Gastroesophageal sphincter (tissue), 4 donors: ENCODE measurements around the gene TMEM86A. TPM values are rescaled to one million over a fixed set of nuclear protein-coding genes. Genes with fewer than 3 reads are reported as not detected.

Experiments used
- ATAC-seq: fragments of 150-250 bp; one replicate; pipeline ENCODE4 v1.9.1; 2016; ENCODE audit warnings: mild to moderate bottlenecking, moderate library complexity
- H3K27ac ChIP-seq, 4 donors: fragments of 200-600 bp; sonication (generic) in 3 of 4; 1 replicate in 3 of 4; 2 replicates in 1 of 4; pipeline ENCODE4 v1.5.1; 2016 to 2019
- H3K27me3 ChIP-seq: fragments of 200-600 bp; sonication (generic); one replicate; pipeline ENCODE4 v1.5.1; 2019
- H3K36me3 ChIP-seq, 2 donors: fragments of 200-600 bp; sonication (generic); one replicate each; pipeline ENCODE4 v1.5.1; 2019; ENCODE audit warnings: control low read depth in 1 of 2
- H3K4me1 ChIP-seq, 3 donors: fragments of 200-600 bp; sonication (generic); 1 replicate in 2 of 3; 2 replicates in 1 of 3; pipeline ENCODE4 v1.5.1; 2016 to 2019; ENCODE audit warnings: control low read depth in 2 of 3
- H3K4me3 ChIP-seq, 2 donors: fragments of 200-600 bp; sonication (generic); one replicate each; pipeline ENCODE4 v1.5.1; 2019; ENCODE audit warnings: mild to moderate bottlenecking in 1 of 2, moderate library complexity in 1 of 2
- H3K9me3 ChIP-seq, 3 donors: fragments of 200-600 bp; sonication (generic); one replicate each; pipeline ENCODE4 v1.5.1; 2017 to 2019; ENCODE audit warnings: control low read depth in 2 of 3
- EP300 ChIP-seq: sonication (generic); formaldehyde crosslinking; IDR thresholded peaks from one replicate; pipeline ENCODE4 v1.6.1; 2017; ENCODE audit warnings: antibody characterized with exemption, mild to moderate bottlenecking
- POLR2A ChIP-seq, 2 donors: fragments of 450-650 bp; IDR thresholded peaks; one replicate each; pipeline ENCODE4 v1.6.1; 2017; ENCODE audit warnings: antibody characterized with exemption in 2 of 2, mild to moderate bottlenecking in 2 of 2, moderate library complexity in 1 of 2
- POLR2AphosphoS5 ChIP-seq: sonication (generic); formaldehyde crosslinking; IDR thresholded peaks from one replicate; pipeline ENCODE4 v1.6.1; 2017; ENCODE audit warnings: antibody characterized with exemption
- WGBS, 2 donors: methylation state at CpG; one replicate each; pipeline ENCODE4 v1.1.5; 2018; ENCODE audit warnings: low coverage in 1 of 2; 5-methylcytosine and 5-hydroxymethylcytosine counted together
- total RNA-seq, 4 donors: library from RNA; depleted of rRNA; stranded (reverse); fragments of >200 nt; gene quantifications; one replicate each; pipeline ENCODE4 v1.1.0, GENCODE V29; 2016
- TF ChIP-seq, protein P1 (sequence below), 4 experiments: fragments of 200-600 bp in 2 of 4; fragments of 450-650 bp in 2 of 4; sonication (generic) in 1 of 4; IDR thresholded peaks; one replicate each; pipeline ENCODE4 v1.5.1; 2017 to 2019; ENCODE audit warnings: antibody characterized with exemption in 4 of 4, mild to moderate bottlenecking in 2 of 4, moderate library complexity in 2 of 4

Gene TMEM86A
- total RNA-seq, 4 donors from 2014 or later = 2.6 to 5.5 (median 3.1) TPM

DNA sequence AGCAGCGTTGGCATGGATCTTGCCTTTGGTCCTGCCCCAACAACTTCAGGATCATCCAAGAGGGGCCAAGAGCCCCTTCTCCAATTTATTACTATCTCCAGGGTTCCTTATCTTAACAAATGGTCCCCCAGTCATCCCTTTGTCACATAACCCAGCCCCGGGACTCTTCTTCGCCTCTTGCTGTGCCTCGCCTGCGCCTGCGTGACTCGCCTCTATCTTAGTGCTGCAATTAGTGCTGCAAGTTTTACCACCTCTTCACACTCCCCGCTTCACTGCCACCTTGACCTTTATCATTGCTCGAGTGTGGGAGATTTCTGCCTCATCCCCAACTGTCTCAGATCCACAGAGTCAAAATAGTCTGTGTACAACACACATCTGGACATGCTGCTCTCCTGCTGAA lies 31.4 kb downstream of the TMEM86A start:
- WGBS, 2 donors = 84 to 86% methylated on average over 7 to 8 of the region's 9 CpGs

DNA sequence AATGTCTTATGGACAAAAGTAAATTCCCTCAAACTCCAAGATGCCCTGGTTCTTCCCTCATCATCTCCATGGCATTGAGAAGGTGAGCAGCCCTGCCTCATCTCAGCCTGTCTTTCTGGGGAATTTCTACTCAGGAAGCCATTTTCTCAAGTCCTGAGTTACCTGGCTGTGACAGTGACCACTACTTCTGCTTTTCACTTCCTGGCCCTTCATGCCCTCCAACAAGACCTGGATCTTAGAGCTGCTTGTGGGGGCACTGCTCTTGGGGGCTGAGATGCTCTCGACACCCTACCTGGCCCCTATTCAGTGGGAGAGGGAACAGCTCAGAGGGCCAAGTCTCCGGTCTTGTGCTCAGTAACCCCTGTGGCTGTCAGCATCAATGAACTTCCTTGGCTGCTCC lies 32.9 kb downstream of the TMEM86A start:
- WGBS, 2 donors = 90% methylated on average over 2 of the region's 2 CpGs; no CpG with 5 or more reads in 1 of the 2 donors
- Histone ChIP-seq H3K27ac (no peak overlapping the region), H3K9me3 (no peaks in the 10 kb centered on the region), H3K36me3 (no peaks in the 10 kb centered on the region), H3K27me3 (peaks cover 5% of the 10 kb centered on the region), H3K4me3 (no peak overlapping the region), H3K4me1 (no peaks in the 10 kb centered on the region)
- TF ChIP-seq, protein P1, sequence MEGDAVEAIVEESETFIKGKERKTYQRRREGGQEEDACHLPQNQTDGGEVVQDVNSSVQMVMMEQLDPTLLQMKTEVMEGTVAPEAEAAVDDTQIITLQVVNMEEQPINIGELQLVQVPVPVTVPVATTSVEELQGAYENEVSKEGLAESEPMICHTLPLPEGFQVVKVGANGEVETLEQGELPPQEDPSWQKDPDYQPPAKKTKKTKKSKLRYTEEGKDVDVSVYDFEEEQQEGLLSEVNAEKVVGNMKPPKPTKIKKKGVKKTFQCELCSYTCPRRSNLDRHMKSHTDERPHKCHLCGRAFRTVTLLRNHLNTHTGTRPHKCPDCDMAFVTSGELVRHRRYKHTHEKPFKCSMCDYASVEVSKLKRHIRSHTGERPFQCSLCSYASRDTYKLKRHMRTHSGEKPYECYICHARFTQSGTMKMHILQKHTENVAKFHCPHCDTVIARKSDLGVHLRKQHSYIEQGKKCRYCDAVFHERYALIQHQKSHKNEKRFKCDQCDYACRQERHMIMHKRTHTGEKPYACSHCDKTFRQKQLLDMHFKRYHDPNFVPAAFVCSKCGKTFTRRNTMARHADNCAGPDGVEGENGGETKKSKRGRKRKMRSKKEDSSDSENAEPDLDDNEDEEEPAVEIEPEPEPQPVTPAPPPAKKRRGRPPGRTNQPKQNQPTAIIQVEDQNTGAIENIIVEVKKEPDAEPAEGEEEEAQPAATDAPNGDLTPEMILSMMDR (IDR thresholded peaks at IDR 0.05) = no peak
- no peak for TF ChIP-seq EP300
- no peak for TF ChIP-seq POLR2A (IDR thresholded peaks at IDR 0.05)
- no peak for ATAC-seq

More for the DNA sequence above, 31.4 kb downstream of the TMEM86A start:
- Histone ChIP-seq H3K27ac (no peak overlapping the region), H3K4me1 (no peaks in the 10 kb centered on the region), H3K27me3 (no peaks in the 10 kb centered on the region), H3K4me3 (no peak overlapping the region), H3K36me3 (no peaks in the 10 kb centered on the region), H3K9me3 (no peaks in the 10 kb centered on the region)
- ATAC-seq = no peak
- TF ChIP-seq POLR2A (IDR thresholded peaks at IDR 0.05) (no peak), EP300 (no peak), POLR2AphosphoS5 (no peak)
- TF ChIP-seq, protein P1 (IDR thresholded peaks at IDR 0.05) = no peak

DNA sequence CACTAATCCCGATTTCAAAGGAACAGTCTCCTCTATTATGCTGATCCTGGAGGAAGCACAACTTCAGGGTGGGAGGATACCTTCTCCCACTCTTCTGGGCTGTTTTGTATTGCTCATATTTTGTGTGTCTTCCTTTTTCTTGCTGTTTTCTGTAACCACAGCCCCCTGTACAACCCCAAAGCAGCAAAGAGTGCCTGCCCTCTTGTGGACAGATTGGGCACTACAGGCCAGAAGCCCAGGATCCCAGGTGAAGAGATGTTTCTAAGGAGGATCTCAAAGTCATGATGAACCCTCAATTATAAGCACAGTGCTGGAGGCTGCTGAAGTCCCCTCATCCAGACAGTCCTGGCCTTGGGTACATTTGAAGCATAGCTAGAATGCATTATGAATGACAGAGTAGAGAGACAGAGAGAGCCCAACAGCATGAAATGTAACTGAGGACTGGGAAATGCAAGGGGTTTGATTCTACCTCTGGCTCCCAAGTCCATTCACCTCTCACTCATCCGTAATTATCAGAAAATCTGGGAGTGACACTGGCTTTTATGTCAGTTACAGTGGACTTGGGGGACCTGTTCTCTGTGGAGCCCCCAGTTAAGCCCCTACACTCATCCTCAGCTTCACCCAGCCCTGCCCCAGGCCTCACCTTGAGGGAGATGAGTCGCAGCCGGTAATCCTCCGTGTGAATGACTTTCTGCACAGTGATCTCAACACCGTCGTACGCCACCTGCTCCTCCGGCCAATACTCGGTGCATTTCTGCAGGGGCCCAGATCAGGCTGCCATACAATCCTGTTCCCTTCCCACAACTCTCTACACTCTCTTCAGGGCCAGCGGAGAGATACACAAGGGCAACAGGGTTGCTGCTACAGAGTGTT lies 33.6 kb downstream of the TMEM86A start:
- 21 to 83% methylated on average over 2 to 5 of the region's 11 CpGs for WGBS, 2 donors
- no peaks in the 10 kb centered on the region for H3K36me3 ChIP-seq
- no peaks in the 10 kb centered on the region for H3K4me1 ChIP-seq
- peak; percentile 46 for ATAC-seq
- peaks cover 12% of the 10 kb centered on the region for H3K27me3 ChIP-seq
- H3K9me3 ChIP-seq = no peaks in the 10 kb centered on the region
- no peak overlapping the region for H3K27ac ChIP-seq
- TF ChIP-seq POLR2A (IDR thresholded peaks at IDR 0.05) (no peak), POLR2AphosphoS5 (no peak), EP300 (no peak)
- TF ChIP-seq, protein P1 (IDR thresholded peaks at IDR 0.05) = peak; percentile 86 to 97 (median 92)
- H3K4me3 ChIP-seq = no peak overlapping the region

DNA sequence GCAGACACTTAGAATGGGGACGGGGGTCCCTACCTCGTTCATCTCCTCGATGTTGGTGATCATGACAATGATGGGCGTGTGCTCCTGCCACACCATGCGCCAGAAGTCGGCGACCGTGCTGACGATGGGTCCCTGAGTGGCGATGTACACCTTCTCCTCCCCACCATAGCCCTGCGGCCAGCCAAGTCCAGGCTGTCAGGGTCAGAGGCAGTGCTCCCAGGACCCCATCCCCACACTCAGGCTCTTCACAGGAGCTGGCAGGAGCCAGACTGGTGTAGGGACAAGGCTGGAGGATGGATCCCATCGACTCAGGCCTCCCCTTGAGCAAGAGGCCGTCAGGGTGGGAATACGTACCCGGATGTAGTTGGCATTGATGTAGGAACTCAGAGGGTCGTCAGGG lies 34.6 kb downstream of the TMEM86A start:
- 60 to 65% methylated on average over 1 to 4 of the region's 16 CpGs for WGBS, 2 donors
- no peak for ATAC-seq
- Histone ChIP-seq H3K9me3 (no peaks in the 10 kb centered on the region), H3K4me1 (no peaks in the 10 kb centered on the region), H3K36me3 (no peaks in the 10 kb centered on the region), H3K4me3 (no peak overlapping the region), H3K27me3 (peaks cover 18% of the 10 kb centered on the region), H3K27ac (no peak overlapping the region)
- TF ChIP-seq EP300 = no peak
- TF ChIP-seq, protein P1 (IDR thresholded peaks at IDR 0.05) = no peak
- TF ChIP-seq POLR2A (IDR thresholded peaks at IDR 0.05) = no peak
- TF ChIP-seq POLR2AphosphoS5 = no peak
